HepG2 (cell line): ENCODE data around the gene PSIP1. TPM values are rescaled to one million over a fixed set of nuclear protein-coding genes. Genes with fewer than 3 reads are reported as not detected.

Experiments used
- ATAC-seq: fragments of 200-7000 bp; cut with Tn5 transposase; 3 replicates; pipeline ENCODE4 v1.9.1; 2020; ENCODE audit warnings: mild to moderate bottlenecking, moderate library complexity
- BruUV-seq: library from RNA; stranded (reverse); fragments of 400-500 nt; replicated peaks from 2 replicates; lab custom pipeline; 2021; lab: Mats Ljungman, UMichigan
- CTCF ChIA-PET: fragments of 300-600 bp; formaldehyde crosslinking; extraction: SDS; loops from one replicate; lab custom pipeline; 2021; ENCODE audit warnings: low total read pairs, inconsistent platforms, low intra/inter-chr PET ratio; lab: Yijun Ruan, JAX
- POLR2A ChIA-PET: fragments of 350-600 bp; sonication (Branson Sonifier 250); formaldehyde crosslinking; loops from one replicate; lab custom pipeline; 2020; ENCODE audit warnings: antibody characterized with exemption, inconsistent platforms; lab: Yijun Ruan, JAX
- DNase-seq: peaks from one replicate; pipeline ENCODE4 v3.0.0-alpha.2; 2015; ENCODE audit warnings: low spot score
- FAIRE-seq: peaks from 3 replicates; lab custom pipeline; 2011; peaks lifted over from hg19 to GRCh38; lab: Jason Lieb, UNC
- H2AFZ ChIP-seq: one replicate; pipeline ENCODE4 v1.6.1; 2011; ENCODE audit warnings: low read length, inconsistent platforms
- H3K27ac ChIP-seq: fragments of 300-600 bp; 3 replicates; pipeline ENCODE4 v1.8.0; 2011; ENCODE audit warnings: mixed run types, mild to moderate bottlenecking, mixed read lengths, low read length, inconsistent platforms; ENCODE audit not compliant: insufficient read depth; ENCODE audit errors: extremely low read length
- H3K27me3 ChIP-seq, 2 experiments: fragments of 200-600 bp in 1 of 2; 2 replicates in 1 of 2; 3 replicates in 1 of 2; pipeline versions ENCODE4 v1.6.0 to v1.8.0; 2011; ENCODE audit warnings: low read length in 2 of 2, mild to moderate bottlenecking in 2 of 2, moderate library complexity in 2 of 2, inconsistent platforms in 1 of 2; ENCODE audit not compliant: insufficient read depth in 2 of 2, control insufficient read depth in 1 of 2
- H3K36me3 ChIP-seq, 2 experiments: fragments of 200-600 bp in 1 of 2; replicated peaks in 1 of 2; 2 replicates in 1 of 2; 3 replicates in 1 of 2; pipeline versions ENCODE4 v1.5.1 to v1.8.0; 2011; ENCODE audit warnings: low read length in 2 of 2, inconsistent platforms in 1 of 2; ENCODE audit not compliant: insufficient read depth in 2 of 2, control insufficient read depth in 1 of 2
- H3K4me1 ChIP-seq: 2 replicates; pipeline ENCODE4 v1.5.1; 2012; ENCODE audit warnings: low read length, inconsistent platforms; ENCODE audit not compliant: insufficient read depth
- H3K4me2 ChIP-seq: 2 replicates; pipeline ENCODE4 v1.6.0; 2011; ENCODE audit warnings: low read depth, low read length, inconsistent platforms
- H3K4me3 ChIP-seq, 3 experiments: fragments of 200-600 bp in 1 of 3; sonication (generic), shearing (Covaris generic) in 1 of 3; replicated peaks in 1 of 3; 2 replicates each; pipeline ENCODE4 v1.5.1; 2011 to 2016; ENCODE audit warnings: low read length in 3 of 3, inconsistent platforms in 2 of 3, low read depth in 2 of 3, mild to moderate bottlenecking in 2 of 3, control low read depth in 1 of 3, mixed read lengths in 1 of 3; ENCODE audit not compliant: insufficient read depth in 1 of 3
- H3K79me2 ChIP-seq: one replicate; pipeline ENCODE4 v1.6.1; 2011; ENCODE audit warnings: low read length, inconsistent platforms; ENCODE audit not compliant: insufficient read depth
- H3K9ac ChIP-seq: 2 replicates; pipeline ENCODE4 v1.6.0; 2011; ENCODE audit warnings: mild to moderate bottlenecking, low read depth, low read length, inconsistent platforms; ENCODE audit not compliant: insufficient read depth
- H3K9me3 ChIP-seq: 2 replicates; pipeline ENCODE4 v1.5.1; 2012; ENCODE audit warnings: mild to moderate bottlenecking, low read length
- H4K20me1 ChIP-seq: 2 replicates; pipeline ENCODE4 v1.6.0; 2011; ENCODE audit warnings: inconsistent platforms, mild to moderate bottlenecking, low read length, moderate library complexity; ENCODE audit not compliant: insufficient read depth
- MEF2D ChIP-seq: sonication (generic); formaldehyde crosslinking; IDR thresholded peaks from 2 replicates; pipeline ENCODE4 v1.5.1; 2020; ENCODE audit warnings: mild to moderate bottlenecking, missing genetic modification reagents
- TARDBP ChIP-seq: sonication (generic); formaldehyde crosslinking; IDR thresholded peaks from 2 replicates; pipeline ENCODE4 v1.8.0; 2022; ENCODE audit warnings: mild to moderate bottlenecking, missing genetic modification reagents
- TEAD3 ChIP-seq: optimal IDR thresholded peaks from 2 replicates; pipeline ENCODE3; 2016; ENCODE audit warnings: borderline replicate concordance
- ZFAT ChIP-seq: sonication (generic); formaldehyde crosslinking; conservative IDR thresholded peaks from 2 replicates; pipeline ENCODE4 v1.8.1; 2023; ENCODE audit warnings: missing genetic modification reagents, inconsistent platforms
- ZNF296 ChIP-seq: sonication (generic); formaldehyde crosslinking; conservative IDR thresholded peaks from 2 replicates; pipeline ENCODE4 v1.5.0; 2020; ENCODE audit warnings: mild to moderate bottlenecking, missing genetic modification reagents
- ZNF552 ChIP-seq: sonication (generic); formaldehyde crosslinking; IDR thresholded peaks from 2 replicates; pipeline ENCODE4 v1.9.0; 2022; ENCODE audit warnings: missing genetic modification reagents, mild to moderate bottlenecking, borderline replicate concordance
- ZNF674 ChIP-seq: sonication (generic); formaldehyde crosslinking; IDR thresholded peaks from 2 replicates; pipeline ENCODE4 v1.5.0; 2020; ENCODE audit warnings: low read depth, mild to moderate bottlenecking, missing genetic modification reagents
- ZNF691 ChIP-seq: sonication (generic); formaldehyde crosslinking; IDR thresholded peaks from 2 replicates; pipeline ENCODE4 v1.4.0; 2020; ENCODE audit warnings: missing genetic modification reagents, low read depth, mild to moderate bottlenecking, borderline replicate concordance
- ZNF776 ChIP-seq: sonication (generic); formaldehyde crosslinking; IDR thresholded peaks from 2 replicates; pipeline ENCODE4 v1.4.0; 2020; ENCODE audit warnings: mild to moderate bottlenecking, missing genetic modification reagents
- ZSCAN29 ChIP-seq: sonication (generic); formaldehyde crosslinking; conservative IDR thresholded peaks from 2 replicates; pipeline ENCODE4 v1.4.0; 2020; ENCODE audit warnings: mild to moderate bottlenecking, missing genetic modification reagents
- WGBS: methylation state at CpG from one replicate; pipeline ENCODE4 v1.1.6; 2017; ENCODE audit warnings: low lambda C conversion rate; 5-methylcytosine and 5-hydroxymethylcytosine counted together
- in situ Hi-C: cut with HindIII; loops from 2 replicates; pipeline ENCODE4 v1.10.0; 2017; ENCODE audit warnings: low pct_unique_long_range_greater_than_20kb; ENCODE audit not compliant: extremely low pct_ligation_motif_present
- intact Hi-C: fragments of 100-400 bp; cut with micrococcal nuclease; formaldehyde crosslinking; loops from one replicate; pipeline ENCODE4 v1.10.0; 2022; ENCODE audit not compliant: unreplicated experiment
- polyA plus RNA-seq, 8 experiments: library from polyadenylated mRNA; depleted of rRNA in 3 of 8; stranded (reverse) in 7 of 8; unstranded in 1 of 8; fragments of >200 nt; fragmentation: Illumina TruSeq in 4 of 8; extraction: Trizol in 4 of 8; gene quantifications; 2 replicates each; pipeline versions ENCODE4 v1.2.1 to v1.2.3, GENCODE V29; 2011 to 2016; ENCODE audit warnings: low read depth in 4 of 8, missing spikeins in 1 of 8, mixed read lengths in 1 of 8; ENCODE audit not compliant: insufficient read depth in 1 of 8
- total RNA-seq, 5 experiments: library from RNA; depleted of rRNA; stranded (reverse); fragments of >200 nt; fragmentation: Illumina TruSeq; extraction: Trizol; gene quantifications; 2 replicates each; pipeline ENCODE4 v1.2.3, GENCODE V29; 2016; ENCODE audit warnings: low read depth in 1 of 5
- TF ChIP-seq, protein P1 (sequence below): sonication (generic); formaldehyde crosslinking; IDR thresholded peaks from 2 replicates; pipeline ENCODE4 v1.8.0; 2022; ENCODE audit warnings: mild to moderate bottlenecking, missing genetic modification reagents, moderate library complexity

Gene PSIP1
- total and polyA plus RNA-seq, 2 of the 13 experiments (the other 11 are each of a cell fraction or from before 2014, with no cell fraction given): 12.6 to 46.4 TPM

DNA sequence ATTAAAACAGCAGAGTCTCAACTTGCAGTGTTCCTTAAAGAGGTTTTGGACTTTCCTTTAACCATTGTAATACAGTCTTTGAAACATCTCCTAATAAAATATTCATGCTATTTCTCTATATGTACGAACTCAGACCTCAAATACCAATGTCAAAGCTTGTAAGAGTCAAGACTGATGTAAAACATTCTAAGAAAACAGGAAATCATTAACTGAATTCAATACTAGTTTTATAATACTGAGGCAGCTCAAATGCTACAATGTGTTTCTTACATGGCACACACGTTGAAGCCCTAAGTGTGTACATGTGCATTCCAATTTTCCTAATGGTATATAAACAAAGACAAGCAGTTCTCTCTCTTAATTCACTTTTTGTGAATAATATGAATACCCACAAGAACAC lies 11.6 kb downstream of the PSIP1 start:
- H3K4me1 ChIP-seq: no peaks in the 10 kb centered on the region

More for the DNA sequence above, 11.6 kb downstream of the PSIP1 start:
- TF ChIP-seq MEF2D (CRISPR knock-in tag): no peak
- TF ChIP-seq ZFAT (CRISPR knock-in tag): no peak
- no peak for TF ChIP-seq ZSCAN29 (CRISPR knock-in tag)
- no peak for TF ChIP-seq ZNF776
- TF ChIP-seq ZNF674 (CRISPR knock-in tag): no peak
- TF ChIP-seq ZNF691 (CRISPR knock-in tag): no peak
- TF ChIP-seq TARDBP (CRISPR knock-in tag): no peak
- no peak for TF ChIP-seq TEAD3 (CRISPR knock-in tag)
- TF ChIP-seq ZNF552 (CRISPR knock-in tag): no peak
- TF ChIP-seq, protein P1, sequence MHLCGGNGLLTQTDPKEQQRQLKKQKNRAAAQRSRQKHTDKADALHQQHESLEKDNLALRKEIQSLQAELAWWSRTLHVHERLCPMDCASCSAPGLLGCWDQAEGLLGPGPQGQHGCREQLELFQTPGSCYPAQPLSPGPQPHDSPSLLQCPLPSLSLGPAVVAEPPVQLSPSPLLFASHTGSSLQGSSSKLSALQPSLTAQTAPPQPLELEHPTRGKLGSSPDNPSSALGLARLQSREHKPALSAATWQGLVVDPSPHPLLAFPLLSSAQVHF (CRISPR knock-in tag): no peak
- TF ChIP-seq ZNF296 (CRISPR knock-in tag): no peak
- no peaks in the 10 kb centered on the region for H4K20me1 ChIP-seq
- ChIA-PET CTCF (no interaction called here), POLR2A (no interaction called here)
- no peak overlapping the region for H3K4me2 ChIP-seq
- no peak for DNase-seq
- peaks cover 1 to 20% of the 10 kb centered on the region in 2 experiments for H3K36me3 ChIP-seq
- H3K4me3 ChIP-seq: no peak overlapping the region
- H3K27ac ChIP-seq: no peak overlapping the region
- in situ Hi-C loops (no loop called here), intact Hi-C loops (no loop called here)
- H2AFZ ChIP-seq: no peak overlapping the region
- no peak overlapping the region for H3K9ac ChIP-seq
- H3K79me2 ChIP-seq: peaks cover 8% of the 10 kb centered on the region
- no peaks in the 10 kb centered on the region for H3K27me3 ChIP-seq
- H3K9me3 ChIP-seq: no peaks in the 10 kb centered on the region
- no TSS peak for BruUV-seq
- FAIRE-seq: no peak
- no peak for ATAC-seq
- 93% methylated on average over 2 of the region's 2 CpGs for WGBS
